ENCODE data around the gene DTNBP1. TPM values are rescaled to one million over a fixed set of nuclear protein-coding genes. Genes with fewer than 3 reads are reported as not detected.
A peak's percentile ranks its signal among the peaks of the same experiment; 100 is the strongest.

The DTNBP1 gene
- total RNA-seq, 1 donor from 2014 or later, result 17.2 TPM

GRCh38 chr6:15507221-15507620 is 155.6 kb downstream of the DTNBP1 start:
- intact Hi-C loops (cut with micrococcal nuclease), result no loop called here
- Mint-ChIP-seq H3K36me3 (ENCODE audit: low read depth) (peaks cover 49% of the 10 kb centered on the region), H3K27ac (peak overlapping the region; percentile 63), H3K27me3 (ENCODE audit: insufficient read depth) (no peaks in the 10 kb centered on the region), H3K4me3 (no peak overlapping the region), H3K4me1 (ENCODE audit: low read depth) (peaks cover 5% of the 10 kb centered on the region), H3K9me3 (no peaks in the 10 kb centered on the region)
- no peak for DNase-seq (ENCODE audit: low spot score)

DNA sequence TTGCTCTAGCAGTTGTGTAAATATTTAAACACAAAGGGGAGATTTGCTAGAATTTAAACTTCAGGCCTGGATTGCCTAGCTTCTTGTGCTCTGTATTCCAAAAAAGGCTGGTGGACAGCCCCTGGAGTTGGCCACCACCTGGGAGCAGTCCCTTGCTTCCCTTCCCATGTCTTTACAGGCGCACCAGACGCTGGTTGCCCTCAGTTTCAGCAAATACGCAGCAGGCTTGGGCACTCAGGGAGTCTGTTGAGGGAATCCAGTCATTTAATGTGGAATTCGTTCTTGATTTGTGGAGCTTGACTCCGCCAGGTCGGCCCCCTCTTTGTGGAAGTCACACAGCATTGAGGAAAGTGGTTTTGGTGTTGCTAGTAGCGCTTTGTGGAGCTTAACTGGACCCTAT is 156.8 kb downstream of the DTNBP1 start:
- DNase-seq (ENCODE audit: low spot score), result no peak
- H3K36me3 Mint-ChIP-seq (ENCODE audit: low read depth), result peaks cover 51% of the 10 kb centered on the region
- no peak overlapping the region for H3K27ac Mint-ChIP-seq
- H3K27me3 Mint-ChIP-seq (ENCODE audit: insufficient read depth), result no peaks in the 10 kb centered on the region
- peaks cover 5% of the 10 kb centered on the region for H3K4me1 Mint-ChIP-seq (ENCODE audit: low read depth)
- intact Hi-C loops (cut with micrococcal nuclease), result no loop called here
- no peaks in the 10 kb centered on the region for H3K9me3 Mint-ChIP-seq
- no peak overlapping the region for H3K4me3 Mint-ChIP-seq

DNA sequence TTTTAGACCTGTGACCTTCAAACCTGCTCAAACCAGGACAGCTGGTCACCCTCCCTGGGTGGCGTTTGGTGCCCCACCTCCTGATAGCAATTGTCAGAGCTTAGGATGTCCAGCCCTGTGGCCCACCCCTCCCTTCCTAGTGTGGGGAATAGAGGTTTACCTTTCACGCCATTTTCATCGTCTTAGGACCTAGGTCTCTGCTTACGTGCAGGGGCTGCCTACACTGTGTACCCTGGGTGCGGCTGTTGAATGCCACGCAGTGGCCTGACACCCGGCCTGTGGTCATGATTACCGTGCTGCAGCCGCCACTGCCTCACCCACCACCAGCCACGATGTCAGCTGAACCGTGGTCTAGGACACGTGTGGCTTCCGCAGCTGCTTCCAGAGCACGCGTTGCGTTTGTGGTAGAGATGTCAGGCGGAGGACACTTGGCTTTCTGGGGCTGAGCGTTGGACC is 157.3 kb downstream of the DTNBP1 start:
- H3K36me3 Mint-ChIP-seq (ENCODE audit: low read depth), result peaks cover 50% of the 10 kb centered on the region
- H3K9me3 Mint-ChIP-seq, result no peaks in the 10 kb centered on the region
- no peak overlapping the region for H3K4me3 Mint-ChIP-seq
- H3K27ac Mint-ChIP-seq, result no peak overlapping the region
- no peaks in the 10 kb centered on the region for H3K27me3 Mint-ChIP-seq (ENCODE audit: insufficient read depth)
- H3K4me1 Mint-ChIP-seq (ENCODE audit: low read depth), result peaks cover 5% of the 10 kb centered on the region
- DNase-seq (ENCODE audit: low spot score), result no peak
- intact Hi-C loops (cut with micrococcal nuclease), result no loop called here

- intact Hi-C loops (cut with micrococcal nuclease), result no loop called here
Measured at GRCh38 chr6:15504581-15505350, 158.1 kb downstream of the DTNBP1 start.

DNA sequence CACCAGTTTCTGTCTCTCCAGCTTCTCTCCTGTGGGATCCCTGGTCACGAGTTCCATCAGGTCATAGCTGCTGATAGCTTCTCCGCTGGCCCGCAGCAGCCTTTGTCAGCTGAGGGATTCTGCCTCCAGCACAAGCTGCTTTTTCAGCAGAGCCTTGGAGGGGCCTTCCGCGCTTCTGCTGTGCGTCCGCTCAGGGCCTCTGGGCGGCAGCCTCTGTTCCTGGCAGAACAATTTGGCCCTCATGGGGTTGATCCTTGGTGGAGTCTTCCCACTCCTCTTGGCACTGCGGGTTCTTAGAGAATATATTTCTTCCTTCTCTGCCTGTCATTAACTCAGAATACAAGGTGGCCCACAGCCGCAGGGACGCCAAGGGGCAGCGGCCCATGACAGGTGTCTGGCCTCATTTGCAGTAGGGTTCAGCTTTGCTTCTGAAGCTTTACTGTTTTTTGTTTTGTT is 158.8 kb downstream of the DTNBP1 start:
- H3K36me3 Mint-ChIP-seq (ENCODE audit: low read depth), result peaks cover 50% of the 10 kb centered on the region
- intact Hi-C loops (cut with micrococcal nuclease), result no loop called here
- peaks cover 4% of the 10 kb centered on the region for H3K4me1 Mint-ChIP-seq (ENCODE audit: low read depth)
- no peak for DNase-seq (ENCODE audit: low spot score)
- H3K27ac Mint-ChIP-seq, result no peak overlapping the region
- H3K27me3 Mint-ChIP-seq (ENCODE audit: insufficient read depth), result no peaks in the 10 kb centered on the region
- H3K9me3 Mint-ChIP-seq, result no peaks in the 10 kb centered on the region
- H3K4me3 Mint-ChIP-seq, result no peak overlapping the region

More at GRCh38 chr6:15504581-15505350, 158.1 kb downstream of the DTNBP1 start:
- peaks cover 9% of the 10 kb centered on the region for H3K4me1 Mint-ChIP-seq (ENCODE audit: low read depth)
- no peak overlapping the region for H3K27ac Mint-ChIP-seq
- no peaks in the 10 kb centered on the region for H3K9me3 Mint-ChIP-seq
- no peak for DNase-seq (ENCODE audit: low spot score)
- H3K4me3 Mint-ChIP-seq, result no peak overlapping the region
- H3K36me3 Mint-ChIP-seq (ENCODE audit: low read depth), result peaks cover 50% of the 10 kb centered on the region
- no peaks in the 10 kb centered on the region for H3K27me3 Mint-ChIP-seq (ENCODE audit: insufficient read depth)

GRCh38 chr6:15503346-15503680 is 159.5 kb downstream of the DTNBP1 start:
- no peak for DNase-seq (ENCODE audit: low spot score)
- Mint-ChIP-seq H3K36me3 (ENCODE audit: low read depth) (peaks cover 45% of the 10 kb centered on the region), H3K9me3 (no peaks in the 10 kb centered on the region), H3K27ac (no peak overlapping the region), H3K27me3 (ENCODE audit: insufficient read depth) (no peaks in the 10 kb centered on the region), H3K4me3 (no peak overlapping the region), H3K4me1 (ENCODE audit: low read depth) (peaks cover 4% of the 10 kb centered on the region)
- intact Hi-C loops (cut with micrococcal nuclease), result no loop called here

GRCh38 chr6:15502446-15503345 is 160.1 kb downstream of the DTNBP1 start:
- no peak overlapping the region for H3K4me3 Mint-ChIP-seq
- peaks cover 4% of the 10 kb centered on the region for H3K4me1 Mint-ChIP-seq (ENCODE audit: low read depth)
- DNase-seq (ENCODE audit: low spot score), result no peak
- peaks cover 48% of the 10 kb centered on the region for H3K36me3 Mint-ChIP-seq (ENCODE audit: low read depth)
- H3K27ac Mint-ChIP-seq, result peak overlapping the region; percentile 29
- H3K9me3 Mint-ChIP-seq, result no peaks in the 10 kb centered on the region
- intact Hi-C loops (cut with micrococcal nuclease), result no loop called here
- no peaks in the 10 kb centered on the region for H3K27me3 Mint-ChIP-seq (ENCODE audit: insufficient read depth)

GRCh38 chr6:15501826-15502445 is 160.9 kb downstream of the DTNBP1 start:
- Mint-ChIP-seq H3K4me1 (ENCODE audit: low read depth) (peaks cover 4% of the 10 kb centered on the region), H3K4me3 (no peak overlapping the region), H3K9me3 (no peaks in the 10 kb centered on the region), H3K36me3 (ENCODE audit: low read depth) (peaks cover 48% of the 10 kb centered on the region), H3K27me3 (ENCODE audit: insufficient read depth) (no peaks in the 10 kb centered on the region), H3K27ac (no peak overlapping the region)
- intact Hi-C loops (cut with micrococcal nuclease), result no loop called here
- no peak for DNase-seq (ENCODE audit: low spot score)

GRCh38 chr6:15500901-15501825 is 161.7 kb downstream of the DTNBP1 start:
- no peak overlapping the region for H3K4me3 Mint-ChIP-seq
- H3K4me1 Mint-ChIP-seq (ENCODE audit: low read depth), result peaks cover 4% of the 10 kb centered on the region
- H3K27me3 Mint-ChIP-seq (ENCODE audit: insufficient read depth), result no peaks in the 10 kb centered on the region
- no peaks in the 10 kb centered on the region for H3K9me3 Mint-ChIP-seq
- H3K27ac Mint-ChIP-seq, result no peak overlapping the region
- no peak for DNase-seq (ENCODE audit: low spot score)
- H3K36me3 Mint-ChIP-seq (ENCODE audit: low read depth), result peaks cover 42% of the 10 kb centered on the region
- intact Hi-C loops (cut with micrococcal nuclease), result no loop called here

DNA sequence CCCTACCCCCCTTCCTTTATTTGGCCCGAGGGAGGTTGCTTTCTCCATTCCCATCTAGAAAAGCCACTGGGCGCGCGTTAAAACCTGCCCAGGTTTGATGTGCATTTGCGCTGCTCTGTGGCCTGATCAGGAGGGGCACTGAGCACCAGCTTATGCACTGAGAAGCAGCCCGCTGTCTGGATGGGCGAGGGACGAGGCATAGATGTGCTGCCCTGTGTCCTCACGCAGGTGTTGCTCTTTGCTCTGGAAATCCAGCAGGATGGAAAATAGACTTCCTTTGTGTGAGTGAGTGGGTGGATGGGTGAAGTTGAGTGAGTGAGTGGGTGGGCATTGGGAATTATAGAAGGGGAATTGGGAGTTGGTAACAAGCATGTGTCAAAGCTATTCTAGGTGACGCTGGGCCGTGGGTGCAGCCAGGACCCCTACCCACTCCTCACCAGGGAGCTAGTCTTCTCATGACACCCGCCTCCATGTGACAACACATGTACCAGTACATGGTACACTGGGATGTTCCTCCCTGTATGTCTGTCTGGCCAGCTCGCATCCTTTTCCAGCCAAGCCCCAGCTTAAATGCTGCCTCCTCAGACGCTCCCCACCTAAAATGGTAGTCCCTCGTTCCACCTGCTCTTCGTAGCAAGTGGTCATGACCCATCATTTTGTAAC is 162.6 kb downstream of the DTNBP1 start:
- no peak overlapping the region for H3K4me3 Mint-ChIP-seq
- H3K36me3 Mint-ChIP-seq (ENCODE audit: low read depth), result peaks cover 44% of the 10 kb centered on the region
- intact Hi-C loops (cut with micrococcal nuclease), result no loop called here
- H3K27ac Mint-ChIP-seq, result peak overlapping the region; percentile 3
- H3K4me1 Mint-ChIP-seq (ENCODE audit: low read depth), result peaks cover 4% of the 10 kb centered on the region
- no peaks in the 10 kb centered on the region for H3K9me3 Mint-ChIP-seq
- no peak for DNase-seq (ENCODE audit: low spot score)
- H3K27me3 Mint-ChIP-seq (ENCODE audit: insufficient read depth), result peaks cover under 1% of the 10 kb centered on the region

DNA sequence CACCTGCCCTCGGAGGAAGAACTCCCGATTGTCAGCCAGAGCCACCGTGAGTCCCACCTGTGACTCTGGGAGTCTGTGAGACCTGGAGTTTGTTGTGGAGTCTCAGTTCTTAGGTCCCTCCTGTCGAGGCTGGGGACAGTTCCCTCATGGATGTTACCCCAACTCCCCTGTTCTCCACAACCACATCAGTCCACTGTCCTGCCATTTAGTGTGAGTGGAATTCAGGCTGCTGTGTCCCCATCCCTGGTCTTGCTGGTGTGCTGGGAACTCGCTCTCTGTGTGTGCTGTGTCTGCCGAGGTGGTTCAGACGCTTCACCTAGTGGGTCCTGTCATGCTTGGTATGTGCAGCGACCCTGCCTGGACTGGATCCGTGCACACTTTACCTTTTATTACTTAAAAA is 163.2 kb downstream of the DTNBP1 start:
- H3K36me3 Mint-ChIP-seq (ENCODE audit: low read depth), result peaks cover 40% of the 10 kb centered on the region
- peaks cover 4% of the 10 kb centered on the region for H3K4me1 Mint-ChIP-seq (ENCODE audit: low read depth)
- peaks cover 1% of the 10 kb centered on the region for H3K27me3 Mint-ChIP-seq (ENCODE audit: insufficient read depth)
- DNase-seq (ENCODE audit: low spot score), result no peak
- H3K9me3 Mint-ChIP-seq, result no peaks in the 10 kb centered on the region
- no peak overlapping the region for H3K4me3 Mint-ChIP-seq
- intact Hi-C loops (cut with micrococcal nuclease), result no loop called here
- H3K27ac Mint-ChIP-seq, result no peak overlapping the region

DNA sequence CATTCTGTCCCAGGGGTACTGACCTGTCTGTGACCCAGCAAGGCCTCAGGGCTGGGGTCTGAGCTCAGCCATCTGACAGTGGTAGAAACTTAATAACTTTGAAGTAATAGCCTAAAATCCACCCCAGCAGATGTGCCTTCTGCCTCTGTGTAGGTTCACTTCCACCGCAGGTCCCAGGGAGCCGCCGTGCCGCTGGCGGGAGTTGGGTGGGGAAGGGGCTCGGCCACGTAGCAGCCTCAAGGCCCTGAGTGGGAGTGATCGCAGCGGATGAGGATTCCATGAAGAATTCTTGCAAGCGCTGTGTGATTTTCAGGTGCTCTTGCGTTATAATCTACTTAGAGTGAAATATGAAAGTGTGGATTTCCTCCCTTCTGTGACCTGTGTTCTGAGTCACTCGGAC is 163.7 kb downstream of the DTNBP1 start:
- peaks cover 38% of the 10 kb centered on the region for H3K36me3 Mint-ChIP-seq (ENCODE audit: low read depth)
- H3K4me1 Mint-ChIP-seq (ENCODE audit: low read depth), result peaks cover 4% of the 10 kb centered on the region
- H3K4me3 Mint-ChIP-seq, result no peak overlapping the region
- H3K27me3 Mint-ChIP-seq (ENCODE audit: insufficient read depth), result peaks cover 1% of the 10 kb centered on the region
- intact Hi-C loops (cut with micrococcal nuclease), result no loop called here
- no peaks in the 10 kb centered on the region for H3K9me3 Mint-ChIP-seq
- H3K27ac Mint-ChIP-seq, result no peak overlapping the region
- DNase-seq (ENCODE audit: low spot score), result no peak

All from activated T-helper 1 cell treated with anti-CD3 and anti-CD28 coated beads, Interleukin-12 subunit alpha, Interleukin-12 subunit beta, Interleukin-2, Interleukin-4 antibody, amounts not matched to agents 30 ng/mL and 10 ng/mL and 1 ng/mL, durations not matched to agents 14 hours and 24 hours and 36 hours (primary cell).